GM18508 (cell line): ENCODE results near the gene ABI2.

Experiments used
- ATAC-seq: cut with Tn5 transposase; IDR thresholded peaks from one replicate; pipeline ENCODE4 v1.9.1; 2021; ENCODE audit warnings: moderate number of reproducible peaks; ENCODE audit not compliant: insufficient read depth, unreplicated experiment

Gene ABI2

GRCh38 chr2:203463266-203463678 is 135.1 kb downstream of the ABI2 start:
- ATAC-seq = no peak

- ATAC-seq = no peak
Measured at GRCh38 chr2:203469546-203469945, 141.4 kb downstream of the ABI2 start.

GRCh38 chr2:203470371-203470770 is 142.2 kb downstream of the ABI2 start:
- no peak for ATAC-seq

GRCh38 chr2:203471323-203471722 is 143.1 kb downstream of the ABI2 start:
- no peak for ATAC-seq

GRCh38 chr2:203476881-203477280 is 148.7 kb downstream of the ABI2 start:
- no peak for ATAC-seq

GRCh38 chr2:203480623-203481022 is 152.4 kb downstream of the ABI2 start:
- no peak for ATAC-seq

- ATAC-seq = peak; percentile 55
Measured at GRCh38 chr2:203484266-203485112, 156.3 kb downstream of the ABI2 start.

- no peak for ATAC-seq
Measured at GRCh38 chr2:203489531-203489930, 161.3 kb downstream of the ABI2 start.

- no peak for ATAC-seq
Measured at GRCh38 chr2:203490391-203490790, 162.2 kb downstream of the ABI2 start.

GRCh38 chr2:203492965-203493364 is 164.8 kb downstream of the ABI2 start:
- ATAC-seq = no peak
